Calu3 (cell line): ENCODE measurements around the gene HOXD9. TPM values are rescaled to one million over a fixed set of nuclear protein-coding genes. Genes with fewer than 3 reads are reported as not detected.

Source experiments
- BruUV-seq: library from RNA; stranded (reverse); fragments of 400-500 nt; replicated peaks from 2 replicates; lab custom pipeline; 2021; lab: Mats Ljungman, UMichigan
- CTCF ChIA-PET: fragments of 300-600 bp; sonication (Branson Sonifier 250); formaldehyde crosslinking; loops from one replicate; lab custom pipeline; 2022; ENCODE audit warnings: antibody characterized with exemption; lab: Charles Lee
- DNase-seq: peaks from one replicate; pipeline ENCODE4 v3.0.0; 2022
- H3K27ac Mint-ChIP-seq: one replicate; pipeline ENCODE4 v1.8.0; 2022; ENCODE audit warnings: mixed read lengths; ENCODE audit not compliant: unreplicated experiment
- H3K27me3 Mint-ChIP-seq: one replicate; pipeline ENCODE4 v1.8.0; 2022; ENCODE audit warnings: mixed read lengths; ENCODE audit not compliant: unreplicated experiment
- H3K36me3 Mint-ChIP-seq: one replicate; pipeline ENCODE4 v1.8.0; 2022; ENCODE audit warnings: mild to moderate bottlenecking, moderate library complexity, mixed read lengths; ENCODE audit not compliant: insufficient read depth, unreplicated experiment
- H3K4me1 Mint-ChIP-seq: one replicate; pipeline ENCODE4 v1.8.0; 2022; ENCODE audit warnings: mild to moderate bottlenecking, low read depth, mixed read lengths; ENCODE audit not compliant: unreplicated experiment
- H3K4me3 Mint-ChIP-seq: one replicate; pipeline ENCODE4 v1.8.0; 2022; ENCODE audit warnings: mild to moderate bottlenecking, low read depth, moderate library complexity, mixed read lengths; ENCODE audit not compliant: unreplicated experiment
- H3K9me3 Mint-ChIP-seq: one replicate; pipeline ENCODE4 v1.8.0; 2022; ENCODE audit warnings: low read depth, mixed read lengths; ENCODE audit not compliant: unreplicated experiment
- CTCF ChIP-seq: fragments of 200-600 bp; IDR thresholded peaks from one replicate; pipeline ENCODE4 v1.8.0; 2022; ENCODE audit warnings: antibody characterized with exemption; ENCODE audit not compliant: unreplicated experiment
- intact Hi-C: fragments of 100-400 bp; cut with micrococcal nuclease; formaldehyde crosslinking; loops from one replicate; pipeline ENCODE4 v1.10.0; 2022; ENCODE audit not compliant: unreplicated experiment
- microRNA-seq: library from miRNA; unstranded; fragments of <30 nt; microRNA quantifications from one replicate; pipeline ENCODE4 v1.2.0, GENCODE V29; 2022
- total RNA-seq: library from RNA; stranded (reverse); gene quantifications from 2 replicates; pipeline ENCODE4 v1.2.3, GENCODE V29; 2022

Gene HOXD9
- total RNA-seq, 1 experiment from 2014 or later, result not detected

- H3K4me3 Mint-ChIP-seq, result no peak overlapping the region
- no peaks in the 10 kb centered on the region for H3K27me3 Mint-ChIP-seq
- H3K9me3 Mint-ChIP-seq, result no peaks in the 10 kb centered on the region
- H3K4me1 Mint-ChIP-seq, result peaks cover 11% of the 10 kb centered on the region
- intact Hi-C loops, result loop anchor here (10.0 kb wide), 1 partner anchor 152 kb away; no protein-coding TSS in a partner anchor
- H3K36me3 Mint-ChIP-seq, result no peaks in the 10 kb centered on the region
- CTCF ChIA-PET, result no interaction called here
- TF ChIP-seq CTCF, result no peak
- no peak overlapping the region for H3K27ac Mint-ChIP-seq
- no peak for DNase-seq
- no TSS peak for BruUV-seq
These were observed 50.5 kb downstream of the HOXD9 start for GRCh38 chr2:176172895-176173566.

- no peak for DNase-seq
- Mint-ChIP-seq H3K9me3 (no peaks in the 10 kb centered on the region), H3K4me1 (peaks cover 11% of the 10 kb centered on the region), H3K36me3 (no peaks in the 10 kb centered on the region), H3K4me3 (no peak overlapping the region), H3K27me3 (peaks cover 1% of the 10 kb centered on the region), H3K27ac (no peak overlapping the region)
- intact Hi-C loops, result loop anchor here (10.0 kb wide), 1 partner anchor 151 kb away; no protein-coding TSS in a partner anchor
- no peak for TF ChIP-seq CTCF
- CTCF ChIA-PET, result interaction anchor here (0.9 kb wide), 1 partner anchor 380 kb away, joined by 3 read pairs; no protein-coding TSS in a partner anchor
- BruUV-seq, result no TSS peak
These were observed 51.3 kb downstream of the HOXD9 start for GRCh38 chr2:176173567-176174381.

GRCh38 chr2:176174382-176174823 is 51.9 kb downstream of the HOXD9 start:
- no peak for DNase-seq
- H3K4me1 Mint-ChIP-seq, result peaks cover 11% of the 10 kb centered on the region
- H3K9me3 Mint-ChIP-seq, result no peaks in the 10 kb centered on the region
- TF ChIP-seq CTCF, result no peak
- H3K27me3 Mint-ChIP-seq, result peaks cover 8% of the 10 kb centered on the region
- no peak overlapping the region for H3K27ac Mint-ChIP-seq
- H3K4me3 Mint-ChIP-seq, result no peak overlapping the region
- no TSS peak for BruUV-seq
- CTCF ChIA-PET, result interaction anchor here (0.9 kb wide), 1 partner anchor 380 kb away, joined by 3 read pairs; no protein-coding TSS in a partner anchor
- intact Hi-C loops, result loop anchor here (10.0 kb wide), 1 partner anchor 150 kb away; no protein-coding TSS in a partner anchor
- H3K36me3 Mint-ChIP-seq, result no peaks in the 10 kb centered on the region

Small RNA genes lying within 50 kb of the gene (microRNA-seq; reads per million reads assigned to microRNA genes)
- 50.3 reads per million, percentile 56 among the genes with 10 or more reads in this experiment for gene MIR10B

Other genes starting within 250 kb of the HOXD9 start
- 24.6 and 31.1 TPM in 2 replicates for gene LNPK, start 120.5 kb upstream of the HOXD9 start, total RNA-seq
- not detected in 2 replicates for gene EVX2, start 38.8 kb upstream of the HOXD9 start, total RNA-seq
- gene HOXD13, start 30.0 kb upstream of the HOXD9 start, total RNA-seq, result not detected in 2 replicates
- not detected in 2 replicates for gene HOXD12, start 22.9 kb upstream of the HOXD9 start, total RNA-seq
- not detected in 2 replicates for gene HOXD11, start 15.4 kb upstream of the HOXD9 start, total RNA-seq
- gene HOXD10, start 5.9 kb upstream of the HOXD9 start, total RNA-seq, result not detected in 2 replicates
- not detected in 2 replicates for gene HOXD8, start 7.0 kb downstream of the HOXD9 start, total RNA-seq
- gene HOXD4, start 28.8 kb downstream of the HOXD9 start, total RNA-seq, result not detected in 2 replicates
- gene HOXD3, start 34.6 kb downstream of the HOXD9 start, total RNA-seq, result not detected in 2 replicates
- not detected in 2 replicates for gene HOXD1, start 65.9 kb downstream of the HOXD9 start, total RNA-seq
- 36.0 and 44.7 TPM in 2 replicates for gene MTX2, start 146.7 kb downstream of the HOXD9 start, total RNA-seq